PC-3 (cell line): ENCODE results near the gene PHETA1.

ENCODE experiments used
- EZH2 ChIP-seq: fragments of 300-600 bp; sonication (generic); IDR thresholded peaks from one replicate; pipeline ENCODE4 v1.6.1; 2017; ENCODE audit warnings: antibody characterized with exemption, mild to moderate bottlenecking, low read length; ENCODE audit not compliant: unreplicated experiment
- EZH2phosphoT487 ChIP-seq: fragments of 300-600 bp; sonication (generic); IDR thresholded peaks from 2 replicates; pipeline ENCODE4 v1.6.1; 2018; ENCODE audit warnings: mild to moderate bottlenecking, antibody characterized with exemption, low read length, borderline replicate concordance
- TF ChIP-seq, protein P1 (sequence below): fragments of 300-600 bp; sonication (generic); conservative IDR thresholded peaks from 2 replicates; pipeline ENCODE4 v1.5.1; 2017; ENCODE audit warnings: antibody characterized with exemption, low read depth, mild to moderate bottlenecking, low read length

GRCh38 chr12:111338096-111338495 is 30.8 kb downstream of the PHETA1 start:
- TF ChIP-seq, protein P1, sequence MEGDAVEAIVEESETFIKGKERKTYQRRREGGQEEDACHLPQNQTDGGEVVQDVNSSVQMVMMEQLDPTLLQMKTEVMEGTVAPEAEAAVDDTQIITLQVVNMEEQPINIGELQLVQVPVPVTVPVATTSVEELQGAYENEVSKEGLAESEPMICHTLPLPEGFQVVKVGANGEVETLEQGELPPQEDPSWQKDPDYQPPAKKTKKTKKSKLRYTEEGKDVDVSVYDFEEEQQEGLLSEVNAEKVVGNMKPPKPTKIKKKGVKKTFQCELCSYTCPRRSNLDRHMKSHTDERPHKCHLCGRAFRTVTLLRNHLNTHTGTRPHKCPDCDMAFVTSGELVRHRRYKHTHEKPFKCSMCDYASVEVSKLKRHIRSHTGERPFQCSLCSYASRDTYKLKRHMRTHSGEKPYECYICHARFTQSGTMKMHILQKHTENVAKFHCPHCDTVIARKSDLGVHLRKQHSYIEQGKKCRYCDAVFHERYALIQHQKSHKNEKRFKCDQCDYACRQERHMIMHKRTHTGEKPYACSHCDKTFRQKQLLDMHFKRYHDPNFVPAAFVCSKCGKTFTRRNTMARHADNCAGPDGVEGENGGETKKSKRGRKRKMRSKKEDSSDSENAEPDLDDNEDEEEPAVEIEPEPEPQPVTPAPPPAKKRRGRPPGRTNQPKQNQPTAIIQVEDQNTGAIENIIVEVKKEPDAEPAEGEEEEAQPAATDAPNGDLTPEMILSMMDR: no peak
- TF ChIP-seq EZH2 (no peak), EZH2phosphoT487 (no peak)
